SK-N-SH treated with all-trans-retinoic acid at 6 μM for 48 hours (cell line): ENCODE data around the gene ZMIZ2.

Experiments
- ATAC-seq: fragments of 200-7000 bp; cut with Tn5 transposase; 3 replicates; pipeline ENCODE4 v1.9.1; 2020; ENCODE audit warnings: mild to moderate bottlenecking, moderate library complexity
- ARNTL ChIP-seq: fragments of 450-650 bp; formaldehyde crosslinking; IDR thresholded peaks from 2 replicates; pipeline ENCODE4 v1.5.0; 2020; ENCODE audit warnings: low read depth, mild to moderate bottlenecking, moderate library complexity, borderline replicate concordance
- BACH2 ChIP-seq: fragments of 250-450 bp; sonication (Bioruptor Pico); IDR thresholded peaks from 2 replicates; pipeline ENCODE4 v1.9.0; 2021; ENCODE audit warnings: mild to moderate bottlenecking, borderline replicate concordance
- CSDC2 ChIP-seq: fragments of 250-450 bp; sonication (Bioruptor Pico); IDR thresholded peaks from 2 replicates; pipeline ENCODE4 v1.5.0; 2020; ENCODE audit warnings: mild to moderate bottlenecking, moderate library complexity
- ESRRG ChIP-seq: fragments of 250-450 bp; sonication (Bioruptor Pico); IDR thresholded peaks from 2 replicates; pipeline ENCODE4 v1.6.1; 2021; ENCODE audit warnings: mild to moderate bottlenecking
- GLIS3 ChIP-seq: fragments of 250-450 bp; sonication (Bioruptor Pico); IDR thresholded peaks from 2 replicates; pipeline ENCODE4 v1.5.0; 2020; ENCODE audit warnings: mild to moderate bottlenecking, moderate library complexity
- ISL1 ChIP-seq: fragments of 250-450 bp; sonication (Bioruptor Pico); IDR thresholded peaks from 2 replicates; pipeline ENCODE4 v2.1.2; 2022; ENCODE audit warnings: mild to moderate bottlenecking, moderate library complexity
- OSR1 ChIP-seq: fragments of 250-450 bp; sonication (Bioruptor Pico); IDR thresholded peaks from 2 replicates; pipeline ENCODE4 v1.8.0; 2022; ENCODE audit warnings: moderate library complexity, mild to moderate bottlenecking, inconsistent platforms
- PPARA ChIP-seq: fragments of 250-450 bp; sonication (Bioruptor Pico); IDR thresholded peaks from 2 replicates; pipeline ENCODE4 v1.5.0; 2020; ENCODE audit warnings: mild to moderate bottlenecking, borderline replicate concordance
- RARB ChIP-seq: fragments of 250-450 bp; sonication (Bioruptor Pico); IDR thresholded peaks from 2 replicates; pipeline ENCODE4 v1.8.0; 2021; ENCODE audit warnings: mild to moderate bottlenecking, moderate library complexity
- SNAI2 ChIP-seq: fragments of 250-450 bp; sonication (Bioruptor Pico); IDR thresholded peaks from 2 replicates; pipeline ENCODE4 v1.5.0; 2020; ENCODE audit warnings: mild to moderate bottlenecking, moderate library complexity
- TCF4 ChIP-seq: fragments of 250-450 bp; sonication (Bioruptor Pico); IDR thresholded peaks from 2 replicates; pipeline ENCODE4 v1.8.0; 2021; ENCODE audit warnings: mild to moderate bottlenecking, moderate library complexity, borderline replicate concordance
- TOX ChIP-seq: fragments of 250-450 bp; sonication (Bioruptor Pico); IDR thresholded peaks from 2 replicates; pipeline ENCODE4 v1.8.0; 2021; ENCODE audit warnings: mild to moderate bottlenecking, moderate library complexity, borderline replicate concordance
- ZC3H10 ChIP-seq: fragments of 250-450 bp; sonication (Bioruptor Pico); IDR thresholded peaks from 2 replicates; pipeline ENCODE4 v1.5.1; 2021; ENCODE audit warnings: mild to moderate bottlenecking, moderate library complexity
- ZFP3 ChIP-seq: fragments of 250-450 bp; sonication (Bioruptor Pico); IDR thresholded peaks from 2 replicates; pipeline ENCODE4 v1.5.0; 2020; ENCODE audit warnings: mild to moderate bottlenecking, moderate library complexity
- ZFP30 ChIP-seq: fragments of 450-650 bp; formaldehyde crosslinking; IDR thresholded peaks from 2 replicates; pipeline ENCODE4 v1.5.0; 2022; ENCODE audit warnings: mild to moderate bottlenecking, moderate library complexity
- ZNF565 ChIP-seq: fragments of 450-650 bp; formaldehyde crosslinking; conservative IDR thresholded peaks from 2 replicates; pipeline ENCODE4 v1.5.0; 2020; ENCODE audit warnings: low read depth, mild to moderate bottlenecking, moderate library complexity
- ZNF70 ChIP-seq: fragments of 450-650 bp; formaldehyde crosslinking; IDR thresholded peaks from 2 replicates; pipeline ENCODE4 v1.5.0; 2020; ENCODE audit warnings: mild to moderate bottlenecking, moderate library complexity
- ZNF8 ChIP-seq: fragments of 450-650 bp; formaldehyde crosslinking; IDR thresholded peaks from 2 replicates; pipeline ENCODE4 v1.5.0; 2020; ENCODE audit warnings: mild to moderate bottlenecking, moderate library complexity
- TF ChIP-seq, protein P1 (sequence below): fragments of 250-450 bp; sonication (Bioruptor Pico); IDR thresholded peaks from 2 replicates; pipeline ENCODE4 v1.8.0; 2020; ENCODE audit warnings: mild to moderate bottlenecking, moderate library complexity, borderline replicate concordance
- TF ChIP-seq, protein P2 (sequence below): fragments of 250-450 bp; sonication (Bioruptor Pico); IDR thresholded peaks from 2 replicates; pipeline ENCODE4 v1.5.1; 2021; ENCODE audit warnings: mild to moderate bottlenecking, moderate library complexity
- TF ChIP-seq, protein P3 (sequence below): fragments of 250-450 bp; sonication (Bioruptor Pico); IDR thresholded peaks from 2 replicates; pipeline ENCODE4 v1.5.1; 2020; ENCODE audit warnings: low read depth, mild to moderate bottlenecking, moderate library complexity
- TF ChIP-seq, protein P4 (sequence below): fragments of 250-450 bp; sonication (Bioruptor Pico); IDR thresholded peaks from 2 replicates; pipeline ENCODE4 v1.8.0; 2021; ENCODE audit warnings: low read depth, mild to moderate bottlenecking, moderate library complexity, borderline replicate concordance
- TF ChIP-seq, protein P5 (sequence below): fragments of 250-450 bp; sonication (Bioruptor Pico); IDR thresholded peaks from 2 replicates; pipeline ENCODE4 v1.5.0; 2020; ENCODE audit warnings: mild to moderate bottlenecking, moderate library complexity

Gene ZMIZ2

DNA sequence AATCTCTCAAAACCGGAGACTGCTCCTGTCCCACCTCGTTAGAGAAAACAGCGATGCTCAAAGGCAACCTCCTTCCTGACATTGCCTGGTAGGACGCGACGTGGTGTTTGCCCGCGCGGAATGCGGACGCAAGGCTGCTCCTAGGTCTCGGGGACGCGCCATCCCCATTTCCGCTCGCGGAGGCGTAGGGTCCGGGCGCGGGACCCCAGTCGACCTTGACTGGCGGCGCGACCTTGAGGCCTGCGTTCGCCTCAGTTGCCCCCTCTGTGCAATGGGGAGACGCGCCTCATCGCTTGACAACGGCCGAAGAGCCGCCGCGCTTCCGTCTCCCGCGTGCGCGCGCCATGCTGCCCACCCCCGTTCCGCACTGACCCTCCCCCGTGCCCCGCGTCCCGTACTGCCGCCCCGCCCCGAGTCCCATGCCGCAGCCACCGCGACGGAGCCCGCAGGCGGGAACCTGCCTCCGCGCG, 47.4 kb downstream of the ZMIZ2 start (continued):
- TF ChIP-seq, protein P1, sequence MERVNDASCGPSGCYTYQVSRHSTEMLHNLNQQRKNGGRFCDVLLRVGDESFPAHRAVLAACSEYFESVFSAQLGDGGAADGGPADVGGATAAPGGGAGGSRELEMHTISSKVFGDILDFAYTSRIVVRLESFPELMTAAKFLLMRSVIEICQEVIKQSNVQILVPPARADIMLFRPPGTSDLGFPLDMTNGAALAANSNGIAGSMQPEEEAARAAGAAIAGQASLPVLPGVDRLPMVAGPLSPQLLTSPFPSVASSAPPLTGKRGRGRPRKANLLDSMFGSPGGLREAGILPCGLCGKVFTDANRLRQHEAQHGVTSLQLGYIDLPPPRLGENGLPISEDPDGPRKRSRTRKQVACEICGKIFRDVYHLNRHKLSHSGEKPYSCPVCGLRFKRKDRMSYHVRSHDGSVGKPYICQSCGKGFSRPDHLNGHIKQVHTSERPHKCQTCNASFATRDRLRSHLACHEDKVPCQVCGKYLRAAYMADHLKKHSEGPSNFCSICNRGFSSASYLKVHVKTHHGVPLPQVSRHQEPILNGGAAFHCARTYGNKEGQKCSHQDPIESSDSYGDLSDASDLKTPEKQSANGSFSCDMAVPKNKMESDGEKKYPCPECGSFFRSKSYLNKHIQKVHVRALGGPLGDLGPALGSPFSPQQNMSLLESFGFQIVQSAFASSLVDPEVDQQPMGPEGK (CRISPR knock-in tag) = no peak
- TF ChIP-seq ZFP3 (peak; percentile 20; the same call in 1 of the 2 replicates), PPARA (CRISPR knock-in tag) (no peak), GLIS3 (CRISPR knock-in tag) (peak; percentile 85; the same call in 1 of the 2 replicates), TCF4 (CRISPR knock-in tag) (no peak), ZC3H10 (no peak), ZNF565 (CRISPR knock-in tag) (no peak), RARB (CRISPR knock-in tag) (no peak)
- TF ChIP-seq, protein P2, sequence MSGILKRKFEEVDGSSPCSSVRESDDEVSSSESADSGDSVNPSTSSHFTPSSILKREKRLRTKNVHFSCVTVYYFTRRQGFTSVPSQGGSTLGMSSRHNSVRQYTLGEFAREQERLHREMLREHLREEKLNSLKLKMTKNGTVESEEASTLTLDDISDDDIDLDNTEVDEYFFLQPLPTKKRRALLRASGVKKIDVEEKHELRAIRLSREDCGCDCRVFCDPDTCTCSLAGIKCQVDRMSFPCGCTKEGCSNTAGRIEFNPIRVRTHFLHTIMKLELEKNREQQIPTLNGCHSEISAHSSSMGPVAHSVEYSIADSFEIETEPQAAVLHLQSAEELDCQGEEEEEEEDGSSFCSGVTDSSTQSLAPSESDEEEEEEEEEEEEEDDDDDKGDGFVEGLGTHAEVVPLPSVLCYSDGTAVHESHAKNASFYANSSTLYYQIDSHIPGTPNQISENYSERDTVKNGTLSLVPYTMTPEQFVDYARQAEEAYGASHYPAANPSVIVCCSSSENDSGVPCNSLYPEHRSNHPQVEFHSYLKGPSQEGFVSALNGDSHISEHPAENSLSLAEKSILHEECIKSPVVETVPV = peak; percentile 74; the same call in 1 of the 2 replicates
- TF ChIP-seq, protein P3, sequence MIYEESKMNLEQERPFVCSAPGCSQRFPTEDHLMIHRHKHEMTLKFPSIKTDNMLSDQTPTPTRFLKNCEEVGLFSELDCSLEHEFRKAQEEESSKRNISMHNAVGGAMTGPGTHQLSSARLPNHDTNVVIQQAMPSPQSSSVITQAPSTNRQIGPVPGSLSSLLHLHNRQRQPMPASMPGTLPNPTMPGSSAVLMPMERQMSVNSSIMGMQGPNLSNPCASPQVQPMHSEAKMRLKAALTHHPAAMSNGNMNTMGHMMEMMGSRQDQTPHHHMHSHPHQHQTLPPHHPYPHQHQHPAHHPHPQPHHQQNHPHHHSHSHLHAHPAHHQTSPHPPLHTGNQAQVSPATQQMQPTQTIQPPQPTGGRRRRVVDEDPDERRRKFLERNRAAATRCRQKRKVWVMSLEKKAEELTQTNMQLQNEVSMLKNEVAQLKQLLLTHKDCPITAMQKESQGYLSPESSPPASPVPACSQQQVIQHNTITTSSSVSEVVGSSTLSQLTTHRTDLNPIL (CRISPR knock-in tag) = no peak

DNA sequence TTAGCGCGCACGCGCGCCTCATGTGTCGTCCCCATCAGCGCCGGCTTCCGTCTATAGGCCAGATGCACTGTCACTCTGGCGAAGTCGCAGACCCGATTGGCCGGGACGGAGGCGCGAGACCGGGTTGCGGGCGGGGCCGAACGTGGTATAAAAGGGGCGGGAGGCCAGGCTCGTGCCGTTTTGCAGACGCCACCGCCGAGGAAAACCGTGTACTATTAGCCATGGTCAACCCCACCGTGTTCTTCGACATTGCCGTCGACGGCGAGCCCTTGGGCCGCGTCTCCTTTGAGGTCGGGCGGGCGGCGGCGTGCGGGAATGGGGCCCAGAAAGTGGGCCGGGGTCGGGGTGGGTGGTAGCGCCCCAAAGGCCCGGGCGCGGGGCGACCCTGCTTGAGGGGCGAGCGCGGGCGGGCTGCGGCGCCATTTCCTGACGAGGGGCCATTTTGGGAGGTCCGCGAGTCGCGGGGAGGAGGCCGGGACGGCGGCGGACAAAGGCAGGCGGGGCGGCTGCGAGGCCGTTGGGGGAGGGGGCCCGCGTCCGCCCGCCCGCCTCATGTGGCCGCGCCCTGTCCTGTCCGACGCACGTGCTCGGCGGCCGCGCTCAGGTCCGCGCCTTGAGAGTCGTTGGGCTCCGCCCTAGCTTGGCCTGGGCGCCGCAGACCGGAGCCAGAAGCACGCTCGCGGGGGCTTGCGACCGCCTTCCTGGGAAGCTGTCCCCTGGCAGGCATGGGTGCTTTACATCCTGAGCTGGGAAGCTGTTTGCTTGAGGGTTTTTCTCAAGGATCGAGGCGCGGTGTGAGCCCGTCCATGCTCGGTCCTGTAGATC, 48.1 kb downstream of the ZMIZ2 start, which contains the start of gene PPIA:
Gene PPIA, plus strand, starts transcription at position 178 of the 825 bp plus-strand sequence. Its CDS starts 44 bp downstream, at position 222.
- TF ChIP-seq PPARA (CRISPR knock-in tag) (no peak), CSDC2 (CRISPR knock-in tag) (peak; percentile 79), GLIS3 (CRISPR knock-in tag) (peak; percentile 40; the same call in 1 of the 2 replicates), TCF4 (CRISPR knock-in tag) (no peak), BACH2 (CRISPR knock-in tag) (0 out of 2 replicates have a peak, but pooled peaks have one; percentile 34), RARB (CRISPR knock-in tag) (no peak), ZNF70 (CRISPR knock-in tag) (peak; percentile 80), ZNF8 (CRISPR knock-in tag) (no peak; the same call in 1 of the 2 replicates), ISL1 (CRISPR knock-in tag) (no peak), TOX (CRISPR knock-in tag) (no peak), ZC3H10 (peak; percentile 73; the same call in 1 of the 2 replicates), ESRRG (CRISPR knock-in tag) (peak; percentile 96), SNAI2 (CRISPR knock-in tag) (no peak), OSR1 (CRISPR knock-in tag) (no peak), ZNF565 (CRISPR knock-in tag) (no peak), ARNTL (CRISPR knock-in tag) (peak; percentile 67; the same call in 1 of the 2 replicates), ZFP30 (peak; percentile 38; the same call in 1 of the 2 replicates), ZFP3 (peak; percentile 72)
- TF ChIP-seq, protein P1 (CRISPR knock-in tag) = peak; percentile 72; the same call in 1 of the 2 replicates
- TF ChIP-seq, protein P4, sequence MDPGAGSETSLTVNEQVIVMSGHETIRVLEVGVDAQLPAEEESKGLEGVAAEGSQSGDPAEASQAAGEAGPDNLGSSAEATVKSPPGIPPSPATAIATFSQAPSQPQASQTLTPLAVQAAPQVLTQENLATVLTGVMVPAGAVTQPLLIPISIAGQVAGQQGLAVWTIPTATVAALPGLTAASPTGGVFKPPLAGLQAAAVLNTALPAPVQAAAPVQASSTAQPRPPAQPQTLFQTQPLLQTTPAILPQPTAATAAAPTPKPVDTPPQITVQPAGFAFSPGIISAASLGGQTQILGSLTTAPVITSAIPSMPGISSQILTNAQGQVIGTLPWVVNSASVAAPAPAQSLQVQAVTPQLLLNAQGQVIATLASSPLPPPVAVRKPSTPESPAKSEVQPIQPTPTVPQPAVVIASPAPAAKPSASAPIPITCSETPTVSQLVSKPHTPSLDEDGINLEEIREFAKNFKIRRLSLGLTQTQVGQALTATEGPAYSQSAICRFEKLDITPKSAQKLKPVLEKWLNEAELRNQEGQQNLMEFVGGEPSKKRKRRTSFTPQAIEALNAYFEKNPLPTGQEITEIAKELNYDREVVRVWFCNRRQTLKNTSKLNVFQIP (CRISPR knock-in tag) = peak; percentile 59; the same call in 1 of the 2 replicates
- TF ChIP-seq, protein P5, sequence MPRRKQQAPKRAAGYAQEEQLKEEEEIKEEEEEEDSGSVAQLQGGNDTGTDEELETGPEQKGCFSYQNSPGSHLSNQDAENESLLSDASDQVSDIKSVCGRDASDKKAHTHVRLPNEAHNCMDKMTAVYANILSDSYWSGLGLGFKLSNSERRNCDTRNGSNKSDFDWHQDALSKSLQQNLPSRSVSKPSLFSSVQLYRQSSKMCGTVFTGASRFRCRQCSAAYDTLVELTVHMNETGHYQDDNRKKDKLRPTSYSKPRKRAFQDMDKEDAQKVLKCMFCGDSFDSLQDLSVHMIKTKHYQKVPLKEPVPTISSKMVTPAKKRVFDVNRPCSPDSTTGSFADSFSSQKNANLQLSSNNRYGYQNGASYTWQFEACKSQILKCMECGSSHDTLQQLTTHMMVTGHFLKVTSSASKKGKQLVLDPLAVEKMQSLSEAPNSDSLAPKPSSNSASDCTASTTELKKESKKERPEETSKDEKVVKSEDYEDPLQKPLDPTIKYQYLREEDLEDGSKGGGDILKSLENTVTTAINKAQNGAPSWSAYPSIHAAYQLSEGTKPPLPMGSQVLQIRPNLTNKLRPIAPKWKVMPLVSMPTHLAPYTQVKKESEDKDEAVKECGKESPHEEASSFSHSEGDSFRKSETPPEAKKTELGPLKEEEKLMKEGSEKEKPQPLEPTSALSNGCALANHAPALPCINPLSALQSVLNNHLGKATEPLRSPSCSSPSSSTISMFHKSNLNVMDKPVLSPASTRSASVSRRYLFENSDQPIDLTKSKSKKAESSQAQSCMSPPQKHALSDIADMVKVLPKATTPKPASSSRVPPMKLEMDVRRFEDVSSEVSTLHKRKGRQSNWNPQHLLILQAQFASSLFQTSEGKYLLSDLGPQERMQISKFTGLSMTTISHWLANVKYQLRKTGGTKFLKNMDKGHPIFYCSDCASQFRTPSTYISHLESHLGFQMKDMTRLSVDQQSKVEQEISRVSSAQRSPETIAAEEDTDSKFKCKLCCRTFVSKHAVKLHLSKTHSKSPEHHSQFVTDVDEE (CRISPR knock-in tag) = no peak; the same call in 1 of the 2 replicates
- TF ChIP-seq, protein P3 (CRISPR knock-in tag) = no peak; the same call in 1 of the 2 replicates
- TF ChIP-seq, protein P2 = peak; percentile 57; the same call in 1 of the 2 replicates
- ATAC-seq = peak; percentile 92
